Neutrophil (primary cell): ENCODE results near the gene SLC26A9.
"Not testable (repeated sequence)": the region's sequence is repeated elsewhere in the genome, so short reads cannot be mapped to it uniquely, and the experiment has no call there.

Experiments
- H3K27ac ChIP-seq: fragments of 200-600 bp; sonication (generic); 2 replicates; pipeline ENCODE4 v1.5.1; 2016; ENCODE audit warnings: mild to moderate bottlenecking, moderate library complexity
- H3K27me3 ChIP-seq: fragments of 200-600 bp; sonication (generic); 2 replicates; pipeline ENCODE4 v1.6.0; 2016; ENCODE audit warnings: mild to moderate bottlenecking
- H3K36me3 ChIP-seq: fragments of 200-600 bp; sonication (generic); 2 replicates; pipeline ENCODE4 v1.5.1; 2017
- H3K4me1 ChIP-seq, 2 experiments: fragments of 200-600 bp in 1 of 2; sonication (generic) in 1 of 2; 1 replicate in 1 of 2; 2 replicates in 1 of 2; pipeline versions ENCODE4 v1.5.1 to v1.6.1; 2013 to 2016; ENCODE audit warnings: low read depth in 1 of 2, low read length in 1 of 2, mild to moderate bottlenecking in 1 of 2, moderate library complexity in 1 of 2; ENCODE audit not compliant: control insufficient read depth in 1 of 2, insufficient read depth in 1 of 2
- H3K4me3 ChIP-seq, 2 experiments: fragments of 200-600 bp in 1 of 2; sonication (generic) in 1 of 2; 1 replicate in 1 of 2; 2 replicates in 1 of 2; pipeline ENCODE4 v1.5.1; 2013 to 2016; ENCODE audit warnings: low read depth in 1 of 2, low read length in 1 of 2, mild to moderate bottlenecking in 1 of 2, moderate library complexity in 1 of 2
- H3K9me3 ChIP-seq: fragments of 200-600 bp; sonication (generic); 2 replicates; pipeline ENCODE4 v1.5.1; 2016
- TF ChIP-seq, protein P1 (sequence below): fragments of 200-600 bp; sonication (generic); IDR thresholded peaks from 2 replicates; pipeline ENCODE4 v1.5.1; 2016; ENCODE audit warnings: antibody characterized with exemption

SLC26A9 gene

DNA sequence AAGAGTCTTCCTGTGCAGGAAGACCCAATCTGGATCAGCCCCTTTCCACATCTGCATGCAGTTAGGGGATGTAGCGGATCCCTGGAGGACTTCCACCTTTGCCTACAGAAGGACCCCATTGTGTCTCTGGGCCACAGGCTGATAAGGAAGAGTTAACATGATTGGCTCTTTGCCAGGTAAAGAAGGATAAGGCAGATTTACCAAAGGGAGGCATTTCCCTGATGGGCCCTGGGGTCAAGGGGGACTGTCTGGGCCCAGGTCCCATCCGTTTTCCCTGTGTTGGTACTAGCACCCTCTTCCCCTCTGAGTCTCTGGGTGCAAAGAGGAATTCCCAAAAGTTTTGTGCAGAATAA is 29.1 kb downstream of the SLC26A9 start:
- Histone ChIP-seq H3K9me3 (no peaks in the 10 kb centered on the region), H3K27ac (no peak overlapping the region), H3K36me3 (no peaks in the 10 kb centered on the region), H3K4me1 (no peaks in the 10 kb centered on the region), H3K4me3 (no peak overlapping the region), H3K27me3 (peaks cover 29% of the 10 kb centered on the region)
- TF ChIP-seq, protein P1, sequence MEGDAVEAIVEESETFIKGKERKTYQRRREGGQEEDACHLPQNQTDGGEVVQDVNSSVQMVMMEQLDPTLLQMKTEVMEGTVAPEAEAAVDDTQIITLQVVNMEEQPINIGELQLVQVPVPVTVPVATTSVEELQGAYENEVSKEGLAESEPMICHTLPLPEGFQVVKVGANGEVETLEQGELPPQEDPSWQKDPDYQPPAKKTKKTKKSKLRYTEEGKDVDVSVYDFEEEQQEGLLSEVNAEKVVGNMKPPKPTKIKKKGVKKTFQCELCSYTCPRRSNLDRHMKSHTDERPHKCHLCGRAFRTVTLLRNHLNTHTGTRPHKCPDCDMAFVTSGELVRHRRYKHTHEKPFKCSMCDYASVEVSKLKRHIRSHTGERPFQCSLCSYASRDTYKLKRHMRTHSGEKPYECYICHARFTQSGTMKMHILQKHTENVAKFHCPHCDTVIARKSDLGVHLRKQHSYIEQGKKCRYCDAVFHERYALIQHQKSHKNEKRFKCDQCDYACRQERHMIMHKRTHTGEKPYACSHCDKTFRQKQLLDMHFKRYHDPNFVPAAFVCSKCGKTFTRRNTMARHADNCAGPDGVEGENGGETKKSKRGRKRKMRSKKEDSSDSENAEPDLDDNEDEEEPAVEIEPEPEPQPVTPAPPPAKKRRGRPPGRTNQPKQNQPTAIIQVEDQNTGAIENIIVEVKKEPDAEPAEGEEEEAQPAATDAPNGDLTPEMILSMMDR = no peak

DNA sequence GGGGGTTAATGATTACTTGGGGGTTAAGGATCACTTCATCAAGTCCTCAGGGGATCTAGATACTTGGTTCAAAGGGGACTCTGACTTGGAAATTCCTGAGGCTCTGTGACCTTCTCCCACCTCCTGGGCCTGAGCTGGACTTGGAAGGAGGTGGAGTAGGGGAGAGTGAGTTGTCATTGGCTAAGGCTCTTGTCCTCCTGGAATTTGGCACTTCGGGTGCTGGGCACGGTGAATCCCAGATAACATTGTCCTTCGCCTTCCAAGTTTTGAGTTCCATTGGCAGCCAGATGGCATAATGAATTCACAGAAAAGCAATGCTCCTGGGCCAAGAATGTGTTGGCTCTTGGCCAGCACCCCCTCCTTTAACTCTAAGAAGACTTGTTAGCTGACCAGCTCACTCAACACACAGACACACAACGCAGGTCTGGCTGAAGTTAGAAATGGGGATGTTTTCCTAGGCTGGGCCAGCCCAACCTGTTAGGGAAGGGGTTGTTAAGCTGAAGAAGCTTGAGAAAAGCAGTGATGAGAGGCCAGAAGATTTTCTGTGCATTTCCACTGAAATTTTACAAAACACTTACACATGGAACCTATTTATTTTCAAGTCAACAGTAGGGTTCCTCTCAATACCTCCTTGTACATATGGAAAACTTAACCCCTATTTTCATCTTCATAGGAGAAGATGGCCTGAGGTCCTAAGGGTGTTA is 29.7 kb downstream of the SLC26A9 start:
- Histone ChIP-seq H3K4me1 (no peaks in the 10 kb centered on the region), H3K9me3 (no peaks in the 10 kb centered on the region), H3K27ac (no peak overlapping the region), H3K36me3 (no peaks in the 10 kb centered on the region), H3K4me3 (no peak overlapping the region), H3K27me3 (peaks cover 29% of the 10 kb centered on the region)
- TF ChIP-seq, protein P1 = no peak

DNA sequence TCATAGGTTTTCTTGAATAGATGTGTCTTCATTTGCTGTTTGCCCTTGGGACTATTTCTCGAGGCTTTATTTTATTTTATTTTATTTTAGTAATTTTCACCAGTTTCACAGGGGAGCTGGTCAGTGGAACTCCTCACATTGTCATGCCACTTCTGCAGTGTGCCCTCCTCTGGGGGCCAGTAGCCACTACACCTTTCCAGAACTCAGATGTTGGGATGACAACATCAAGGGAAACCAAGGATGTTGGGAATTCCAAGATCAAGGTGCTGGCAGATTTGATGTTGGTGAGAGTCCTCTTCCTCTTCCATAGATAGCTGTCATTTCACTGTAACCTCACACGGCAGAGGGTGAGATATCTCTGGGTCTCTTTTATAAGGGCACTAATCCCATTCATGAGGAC is 35.5 kb downstream of the SLC26A9 start:
- H3K4me3 ChIP-seq = no peak overlapping the region
- H3K9me3 ChIP-seq = no peaks in the 10 kb centered on the region
- no peaks in the 10 kb centered on the region for H3K4me1 ChIP-seq
- H3K36me3 ChIP-seq = no peaks in the 10 kb centered on the region
- TF ChIP-seq, protein P1 = no peak
- peaks cover 10% of the 10 kb centered on the region for H3K27me3 ChIP-seq
- H3K27ac ChIP-seq = no peak overlapping the region

DNA sequence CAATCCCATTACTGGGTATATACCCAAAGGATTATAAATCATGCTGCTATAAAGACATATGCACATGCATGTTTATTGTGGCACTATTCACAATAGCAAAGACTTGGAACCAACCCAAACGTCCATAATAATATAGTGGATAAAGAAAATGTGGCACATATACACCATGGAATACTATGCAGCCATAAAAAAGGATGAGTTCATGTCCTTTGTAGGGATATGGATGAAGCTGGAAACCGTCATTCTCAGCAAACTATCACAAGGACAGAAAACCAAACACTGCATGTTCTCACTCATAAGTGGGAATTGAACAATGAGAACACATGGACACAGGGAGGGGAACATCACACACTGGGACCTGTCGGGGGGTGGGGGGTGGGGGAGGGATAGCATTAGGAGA is 38.2 kb downstream of the SLC26A9 start:
- H3K36me3 ChIP-seq, H3K27ac ChIP-seq, H3K9me3 ChIP-seq, H3K27me3 ChIP-seq, H3K4me1 ChIP-seq, H3K4me3 ChIP-seq: not testable (repeated sequence)

DNA sequence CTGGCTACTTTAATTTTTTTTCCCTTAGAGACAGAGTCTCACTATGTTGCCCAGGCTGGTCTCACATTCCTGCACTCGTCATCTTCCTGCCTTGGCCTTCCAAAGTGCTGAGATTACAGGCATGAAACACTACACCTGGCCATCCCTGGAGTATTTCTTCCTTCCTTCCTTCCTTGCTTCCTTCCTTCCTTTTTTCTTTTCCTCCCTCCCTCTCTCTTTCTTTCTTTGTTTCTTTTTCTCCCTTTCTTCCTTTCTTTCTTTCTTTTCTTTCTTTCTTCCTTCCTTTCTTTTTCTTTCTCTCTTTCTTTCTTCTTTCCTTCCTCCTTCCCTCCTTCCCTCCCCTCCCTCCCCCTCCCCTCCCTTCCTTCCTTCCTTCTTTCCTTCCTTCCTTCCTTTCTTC is 46.9 kb downstream of the SLC26A9 start:
- Histone ChIP-seq H3K27ac (no peak overlapping the region), H3K4me3 (no peak overlapping the region), H3K36me3 (no peaks in the 10 kb centered on the region), H3K4me1 (no peaks in the 10 kb centered on the region), H3K9me3 (no peaks in the 10 kb centered on the region), H3K27me3 (peaks cover 43% of the 10 kb centered on the region)
- TF ChIP-seq, protein P1 = no peak

DNA sequence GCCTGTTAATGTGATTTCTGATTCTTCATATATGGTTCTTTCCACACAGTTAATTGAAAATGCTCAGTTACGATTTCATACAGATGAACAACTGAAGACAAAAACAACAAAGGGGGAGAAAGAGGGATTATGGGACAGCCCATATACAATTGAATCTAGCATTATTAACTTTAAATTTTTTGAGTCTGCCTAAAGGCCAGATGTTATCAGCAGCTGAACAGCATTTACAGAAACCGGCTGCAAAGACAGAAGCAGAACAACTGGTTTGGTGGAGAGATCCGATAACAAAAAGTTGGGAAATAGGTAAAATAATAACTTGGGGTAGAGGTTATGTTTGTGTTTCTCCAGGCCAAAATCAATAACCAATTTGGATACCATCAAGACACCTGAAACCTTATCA is 49.1 kb downstream of the SLC26A9 start:
- H3K27me3 ChIP-seq = peaks cover 53% of the 10 kb centered on the region
- not testable (repeated sequence) for H3K36me3 ChIP-seq, H3K9me3 ChIP-seq, H3K27ac ChIP-seq, H3K4me1 ChIP-seq, H3K4me3 ChIP-seq

DNA sequence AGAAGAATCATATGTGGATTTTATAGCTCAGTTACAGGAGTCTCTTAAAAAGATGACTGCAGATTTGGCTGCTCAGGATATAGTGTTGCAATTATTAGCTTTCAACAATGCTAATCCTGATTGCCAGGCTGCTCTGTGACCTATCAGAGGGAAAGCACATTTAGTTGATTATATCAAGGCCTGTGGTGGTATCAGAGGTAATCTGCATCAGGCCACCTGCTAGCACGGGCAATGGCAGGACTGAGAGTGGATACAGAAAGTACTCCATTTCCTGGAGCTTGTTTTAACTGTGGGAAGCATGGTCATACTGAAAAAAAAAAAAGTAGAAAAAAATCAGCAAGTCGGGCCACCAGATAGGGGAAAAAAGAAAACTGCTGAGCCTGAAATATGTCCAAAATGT is 51.1 kb downstream of the SLC26A9 start:
- not testable (repeated sequence) for H3K4me1 ChIP-seq, H3K4me3 ChIP-seq, H3K36me3 ChIP-seq, H3K27ac ChIP-seq, H3K9me3 ChIP-seq
- peaks cover 53% of the 10 kb centered on the region for H3K27me3 ChIP-seq

DNA sequence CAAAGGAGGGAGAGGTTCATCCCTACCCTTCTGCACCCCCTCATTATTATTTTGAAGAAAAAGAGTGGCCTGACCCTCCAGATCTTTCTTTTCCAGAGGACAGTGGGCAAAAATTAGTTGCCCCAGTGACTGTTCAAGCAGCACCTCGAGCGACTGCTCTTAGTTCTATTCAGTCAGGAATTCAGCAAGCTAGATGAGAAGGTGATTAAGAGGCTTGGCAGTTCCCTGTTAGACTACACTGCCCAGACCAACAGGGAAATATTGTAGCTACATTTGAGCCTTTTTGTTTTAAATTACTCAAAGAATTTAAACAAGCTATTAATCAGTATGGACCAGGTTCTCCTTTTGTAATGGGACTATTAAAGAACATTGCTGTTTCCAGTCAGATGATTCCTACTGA is 51.8 kb downstream of the SLC26A9 start:
- H3K36me3 ChIP-seq, H3K4me1 ChIP-seq, H3K4me3 ChIP-seq, H3K27ac ChIP-seq, H3K9me3 ChIP-seq: not testable (repeated sequence)
- H3K27me3 ChIP-seq = peaks cover 53% of the 10 kb centered on the region

DNA sequence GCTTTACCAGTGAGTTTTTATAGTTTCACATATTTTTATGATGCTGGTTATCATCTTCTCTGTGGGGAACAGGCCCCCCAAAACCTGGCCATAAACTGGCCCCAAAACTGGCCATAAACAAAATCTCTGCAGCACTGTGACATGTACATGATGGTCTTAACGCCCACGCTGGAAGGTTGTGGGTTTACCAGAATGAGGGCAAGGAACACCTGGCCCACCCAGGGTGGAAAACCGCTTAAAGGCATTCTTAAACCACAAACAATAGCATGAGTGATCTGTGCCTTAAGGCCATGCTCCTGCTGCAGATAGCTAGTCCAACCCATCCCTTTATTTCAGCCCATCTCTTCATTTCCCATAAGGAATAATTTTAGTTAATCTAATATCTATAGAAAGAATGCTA is 52.6 kb downstream of the SLC26A9 start:
- H3K9me3 ChIP-seq, H3K27ac ChIP-seq, H3K36me3 ChIP-seq, H3K4me3 ChIP-seq, H3K4me1 ChIP-seq: not testable (repeated sequence)
- H3K27me3 ChIP-seq = peaks cover 53% of the 10 kb centered on the region

DNA sequence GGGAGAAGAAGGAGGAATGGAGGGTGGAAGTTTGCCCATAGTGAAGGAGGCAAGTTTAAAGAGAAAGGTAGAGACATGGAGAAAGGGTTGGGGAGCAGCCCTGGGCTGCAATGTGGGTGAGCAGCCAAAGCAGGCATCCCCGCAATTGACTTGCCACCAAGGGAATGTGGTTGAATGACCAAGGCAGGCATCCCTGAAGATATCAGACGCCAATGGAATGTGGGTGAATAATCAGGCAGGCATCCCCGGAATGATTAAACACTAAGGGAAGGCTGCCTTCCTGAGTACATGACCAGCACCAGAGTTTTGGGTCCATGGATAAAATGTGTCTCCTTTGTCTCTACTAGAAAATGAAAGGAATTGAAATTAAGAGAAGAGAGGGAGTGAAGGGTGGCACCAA is 53.5 kb downstream of the SLC26A9 start:
- not testable (repeated sequence) for H3K27ac ChIP-seq, H3K4me1 ChIP-seq, H3K4me3 ChIP-seq, H3K36me3 ChIP-seq, H3K9me3 ChIP-seq
- H3K27me3 ChIP-seq = peaks cover 50% of the 10 kb centered on the region
